Smooth muscle cell of bladder (primary cell): ENCODE results near the gene ZNF80. TPM values are rescaled to one million over a fixed set of nuclear protein-coding genes. Genes with fewer than 3 reads are reported as not detected.

Experiments
- total RNA-seq: library from RNA; depleted of rRNA; stranded (reverse); fragments of >200 nt; gene quantifications from 2 replicates; pipeline ENCODE4 v1.2.3, GENCODE V29; 2014

Gene ZNF80
- not detected in 2 replicates for total RNA-seq

DNA sequence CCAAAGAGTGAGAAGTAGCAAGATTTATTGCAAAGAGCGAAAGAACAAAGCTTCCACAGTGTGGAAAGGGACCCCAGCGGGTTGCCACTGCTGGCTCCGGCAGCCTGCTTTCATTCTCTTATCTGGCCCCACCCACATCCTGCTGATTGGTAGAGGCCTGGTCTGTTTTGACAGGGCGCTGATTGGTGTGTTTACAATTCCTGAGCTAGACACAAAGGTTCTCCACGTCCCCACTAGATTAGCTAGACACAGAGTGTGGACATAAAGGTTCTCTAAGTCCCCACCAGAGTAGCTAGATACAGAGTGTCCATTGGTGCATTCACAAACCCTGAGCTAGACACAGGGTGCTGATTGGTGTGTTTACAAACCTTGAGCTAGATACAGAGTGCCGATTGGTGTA is at the start of gene ZNF80:
Gene ZNF80 (minus strand): TSS at position 101 of the 400 bp plus-strand sequence. CDS start 504 bp downstream, outside the sequence.

Other genes with a start within 250 kb of the ZNF80 start
- 1.8 and 2.0 TPM in 2 replicates for gene CCDC191, start 181.1 kb downstream of the ZNF80 start, total RNA-seq
- gene QTRT2, start 180.8 kb downstream of the ZNF80 start, total RNA-seq, result 10.8 and 11.8 TPM in 2 replicates
- gene DRD3, start 58.5 kb downstream of the ZNF80 start, total RNA-seq, result not detected in 2 replicates
- gene TIGIT, start 56.5 kb upstream of the ZNF80 start, total RNA-seq, result not detected in 2 replicates